Thyroid gland (tissue), 4 donors: Measurements from ENCODE around the gene SP3. TPM values are rescaled to one million over a fixed set of nuclear protein-coding genes. Genes with fewer than 3 reads are reported as not detected.

Source experiments
- DNase-seq, 2 donors: peaks; one replicate each; pipeline ENCODE4 v3.0.0-alpha.2; 2019
- H3K27ac ChIP-seq, 3 donors: fragments of 200-600 bp; sonication (generic); 1 replicate in 2 of 3; 2 replicates in 1 of 3; pipeline ENCODE4 v1.5.1; 2016 to 2019; ENCODE audit warnings: mild to moderate bottlenecking in 1 of 3, moderate library complexity in 1 of 3
- H3K27me3 ChIP-seq: fragments of 200-600 bp; sonication (generic); one replicate; pipeline ENCODE4 v1.5.1; 2019
- H3K36me3 ChIP-seq, 2 donors: fragments of 200-600 bp; sonication (generic); one replicate each; pipeline ENCODE4 v1.5.1; 2016 to 2019
- H3K4me1 ChIP-seq, 2 donors: fragments of 200-600 bp; sonication (generic); one replicate each; pipeline ENCODE4 v1.5.1; 2017 to 2019
- H3K4me3 ChIP-seq, 3 donors: fragments of 200-600 bp; sonication (generic); replicated peaks in 1 of 3; 1 replicate in 2 of 3; 2 replicates in 1 of 3; pipeline ENCODE4 v1.5.1; 2016; ENCODE audit warnings: mild to moderate bottlenecking in 1 of 3
- H3K9me3 ChIP-seq: fragments of 200-600 bp; sonication (generic); one replicate; pipeline ENCODE4 v1.5.1; 2017
- POLR2A ChIP-seq, 2 donors: fragments of 450-650 bp; IDR thresholded peaks; one replicate each; pipeline ENCODE4 v1.6.1; 2017; ENCODE audit warnings: antibody characterized with exemption in 2 of 2, mild to moderate bottlenecking in 2 of 2, moderate library complexity in 1 of 2
- WGBS, 2 donors: methylation state at CpG; one replicate each; pipeline ENCODE4 v1.1.5; 2017; 5-methylcytosine and 5-hydroxymethylcytosine counted together
- intact Hi-C: fragments of 100-400 bp; cut with DNase I; formaldehyde crosslinking; loops from one replicate; pipeline ENCODE4 v1.15.1; 2023
- total RNA-seq, 4 donors: library from RNA; depleted of rRNA; stranded (reverse); fragments of >200 nt; gene quantifications; one replicate each; pipeline ENCODE4 v1.2.3, GENCODE V29; 2016
- TF ChIP-seq, protein P1 (sequence below), 6 experiments: fragments of 200-600 bp in 3 of 6; fragments of 450-650 bp in 3 of 6; sonication (generic) in 3 of 6; IDR thresholded peaks; one replicate each; pipeline ENCODE4 v1.5.1; 2016 to 2019; ENCODE audit warnings: antibody characterized with exemption in 6 of 6, mild to moderate bottlenecking in 2 of 6, inconsistent platforms in 1 of 6, moderate library complexity in 1 of 6

SP3 gene
- total RNA-seq, 4 donors from 2014 or later: 152 to 237 (median 186) TPM

- intact Hi-C loops: no loop called here
These were observed 90.3 kb downstream of the SP3 start for GRCh38 chr2:173874894-173875237.

DNA sequence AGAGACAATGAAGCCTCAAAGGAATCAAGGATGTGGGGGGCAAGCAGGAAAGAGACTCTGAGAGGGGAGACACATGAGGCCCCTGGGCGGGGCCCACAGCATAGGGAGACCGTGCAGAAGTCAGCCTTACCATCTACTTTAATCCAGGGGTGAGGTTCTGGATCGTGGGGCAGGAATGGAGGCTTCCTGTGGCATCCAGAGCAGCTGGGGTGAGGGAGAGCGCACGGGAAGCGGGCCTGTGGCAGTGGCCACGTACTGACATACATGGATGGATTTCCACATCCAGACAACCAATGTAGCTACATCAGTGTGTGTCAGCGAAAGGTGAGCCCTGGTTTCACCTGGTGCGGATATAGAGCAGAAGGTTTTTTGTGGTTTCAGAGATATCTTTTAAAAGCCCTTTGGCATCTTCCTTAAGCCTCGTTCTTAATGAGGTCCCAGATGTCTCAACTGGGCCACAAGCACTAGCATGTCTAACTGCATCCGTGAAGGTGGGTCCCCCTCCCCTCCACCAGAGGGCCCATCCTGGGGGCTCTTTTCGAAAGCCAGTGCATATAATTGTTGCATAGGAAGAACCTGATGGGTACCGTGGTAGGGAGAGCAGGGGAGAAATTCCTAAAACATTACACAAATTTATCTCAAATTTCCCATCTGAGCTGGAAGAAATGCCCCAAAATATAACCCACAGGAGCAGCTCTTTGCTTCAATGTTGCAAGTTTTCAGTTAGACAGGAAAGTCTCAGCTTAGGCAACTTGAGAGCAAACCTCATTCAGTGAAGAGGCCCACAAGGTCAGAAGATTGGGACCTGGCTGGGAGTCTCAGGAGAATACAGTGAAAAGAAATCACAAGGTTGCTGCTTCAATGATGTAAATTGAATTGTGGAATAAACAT is 90.9 kb downstream of the SP3 start:
- peak overlapping the region; percentile 37 to 49 (median 47) for H3K27ac ChIP-seq
- no peaks in the 10 kb centered on the region for H3K9me3 ChIP-seq
- H3K36me3 ChIP-seq: no peaks in the 10 kb centered on the region
- WGBS, 2 donors: 76 to 78% methylated on average over 13 of the region's 13 CpGs
- no peak for DNase-seq
- H3K27me3 ChIP-seq: no peaks in the 10 kb centered on the region
- H3K4me1 ChIP-seq: peaks cover 15 to 34% of the 10 kb centered on the region in 2 donors
- TF ChIP-seq, protein P1, sequence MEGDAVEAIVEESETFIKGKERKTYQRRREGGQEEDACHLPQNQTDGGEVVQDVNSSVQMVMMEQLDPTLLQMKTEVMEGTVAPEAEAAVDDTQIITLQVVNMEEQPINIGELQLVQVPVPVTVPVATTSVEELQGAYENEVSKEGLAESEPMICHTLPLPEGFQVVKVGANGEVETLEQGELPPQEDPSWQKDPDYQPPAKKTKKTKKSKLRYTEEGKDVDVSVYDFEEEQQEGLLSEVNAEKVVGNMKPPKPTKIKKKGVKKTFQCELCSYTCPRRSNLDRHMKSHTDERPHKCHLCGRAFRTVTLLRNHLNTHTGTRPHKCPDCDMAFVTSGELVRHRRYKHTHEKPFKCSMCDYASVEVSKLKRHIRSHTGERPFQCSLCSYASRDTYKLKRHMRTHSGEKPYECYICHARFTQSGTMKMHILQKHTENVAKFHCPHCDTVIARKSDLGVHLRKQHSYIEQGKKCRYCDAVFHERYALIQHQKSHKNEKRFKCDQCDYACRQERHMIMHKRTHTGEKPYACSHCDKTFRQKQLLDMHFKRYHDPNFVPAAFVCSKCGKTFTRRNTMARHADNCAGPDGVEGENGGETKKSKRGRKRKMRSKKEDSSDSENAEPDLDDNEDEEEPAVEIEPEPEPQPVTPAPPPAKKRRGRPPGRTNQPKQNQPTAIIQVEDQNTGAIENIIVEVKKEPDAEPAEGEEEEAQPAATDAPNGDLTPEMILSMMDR (IDR thresholded peaks at IDR 0.05): no peak
- no peak for TF ChIP-seq POLR2A (IDR thresholded peaks at IDR 0.05)
- intact Hi-C loops: no loop called here
- no peak overlapping the region for H3K4me3 ChIP-seq

More at GRCh38 chr2:173874894-173875237, 90.3 kb downstream of the SP3 start:
- TF ChIP-seq, protein P1 (IDR thresholded peaks at IDR 0.05): no peak
- TF ChIP-seq POLR2A (IDR thresholded peaks at IDR 0.05): no peak
- H3K9me3 ChIP-seq: no peaks in the 10 kb centered on the region
- H3K4me3 ChIP-seq: no peak overlapping the region
- WGBS, 2 donors: 26 to 32% methylated on average over 1 of the region's 1 CpG
- peaks cover 15 to 34% of the 10 kb centered on the region in 2 donors for H3K4me1 ChIP-seq
- H3K36me3 ChIP-seq: no peaks in the 10 kb centered on the region
- H3K27me3 ChIP-seq: no peaks in the 10 kb centered on the region
- peak overlapping the region in 2 of 3 donors; percentile 47 to 49 for H3K27ac ChIP-seq
- DNase-seq: peak; percentile 62 to 77

DNA sequence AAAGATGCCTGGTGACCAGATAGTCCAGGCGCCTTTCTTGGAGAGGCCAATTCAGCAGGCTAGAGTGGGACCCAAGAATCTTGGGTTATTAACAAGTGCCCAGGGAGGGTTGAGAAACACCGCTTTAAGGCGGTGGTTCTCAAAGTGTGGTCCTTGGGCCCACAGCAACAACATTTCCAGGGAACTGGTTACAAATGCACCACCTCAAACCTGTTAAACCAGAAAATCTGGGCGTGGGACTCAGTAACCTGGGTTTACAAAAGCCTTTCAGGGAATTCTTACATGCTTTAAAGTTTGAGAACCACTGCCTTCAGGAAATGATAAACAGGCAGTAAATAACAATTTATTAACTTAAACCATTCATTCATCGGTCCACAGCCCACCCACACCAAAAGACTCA is 92.5 kb downstream of the SP3 start:
- 64 to 72% methylated on average over 3 to 5 of the region's 5 CpGs for WGBS, 2 donors
- H3K4me3 ChIP-seq: no peak overlapping the region
- peak overlapping the region in 1 of 3 donors; percentile 37 for H3K27ac ChIP-seq
- H3K36me3 ChIP-seq: no peaks in the 10 kb centered on the region
- intact Hi-C loops: no loop called here
- peaks cover 15 to 34% of the 10 kb centered on the region in 2 donors for H3K4me1 ChIP-seq
- TF ChIP-seq, protein P1 (IDR thresholded peaks at IDR 0.05): no peak
- no peaks in the 10 kb centered on the region for H3K9me3 ChIP-seq
- peak; percentile 60 to 66 for DNase-seq
- H3K27me3 ChIP-seq: no peaks in the 10 kb centered on the region

- TF ChIP-seq, protein P1 (IDR thresholded peaks at IDR 0.05): no peak
- no peak for TF ChIP-seq POLR2A (IDR thresholded peaks at IDR 0.05)
- Histone ChIP-seq H3K4me3 (no peak overlapping the region), H3K36me3 (no peaks in the 10 kb centered on the region), H3K27me3 (no peaks in the 10 kb centered on the region), H3K4me1 (peaks cover 21 to 32% of the 10 kb centered on the region in 2 donors), H3K27ac (no peak overlapping the region), H3K9me3 (no peaks in the 10 kb centered on the region)
- no peak for DNase-seq
- 89 to 91% methylated on average over 8 of the region's 8 CpGs for WGBS, 2 donors
- intact Hi-C loops: no loop called here
These were observed 95.6 kb downstream of the SP3 start for GRCh38 chr2:173869244-173870229.
